ENCODE measurements around the gene FZD10.

DNA sequence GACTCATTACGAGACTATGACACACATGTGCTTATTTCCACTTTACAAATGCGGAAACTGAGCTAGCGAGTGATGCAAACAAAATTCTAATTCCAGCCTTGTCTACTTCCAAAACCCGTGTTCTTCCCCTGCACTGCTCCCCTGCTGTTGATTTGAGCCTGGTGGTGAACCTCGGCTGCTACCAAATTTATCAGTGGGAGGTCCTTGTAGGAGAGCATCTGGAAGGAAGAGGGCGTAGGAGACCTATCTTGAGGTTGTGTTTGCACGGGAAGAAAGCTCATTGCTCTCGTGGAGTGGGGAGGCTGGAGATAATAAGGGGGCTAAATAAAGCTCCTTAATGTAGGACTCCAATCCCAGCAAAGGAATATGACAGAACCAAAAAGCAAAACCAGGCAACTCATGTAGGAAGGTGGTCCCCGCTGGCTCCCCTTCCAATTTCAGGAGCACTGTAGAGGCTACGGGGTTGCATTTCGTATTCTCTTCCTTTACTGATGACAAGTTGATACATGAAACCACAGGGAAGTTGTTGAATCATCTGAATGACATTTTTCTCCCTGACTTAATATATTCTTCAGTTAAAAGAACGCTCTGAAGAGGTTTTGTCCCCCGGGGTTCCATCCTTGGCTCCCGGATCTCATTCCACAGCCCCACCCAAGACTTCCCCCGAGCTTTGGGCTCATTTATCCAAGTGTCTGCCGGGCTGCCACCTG is 52.6 kb downstream of the FZD10 start:
- TF ChIP-seq, protein P1, sequence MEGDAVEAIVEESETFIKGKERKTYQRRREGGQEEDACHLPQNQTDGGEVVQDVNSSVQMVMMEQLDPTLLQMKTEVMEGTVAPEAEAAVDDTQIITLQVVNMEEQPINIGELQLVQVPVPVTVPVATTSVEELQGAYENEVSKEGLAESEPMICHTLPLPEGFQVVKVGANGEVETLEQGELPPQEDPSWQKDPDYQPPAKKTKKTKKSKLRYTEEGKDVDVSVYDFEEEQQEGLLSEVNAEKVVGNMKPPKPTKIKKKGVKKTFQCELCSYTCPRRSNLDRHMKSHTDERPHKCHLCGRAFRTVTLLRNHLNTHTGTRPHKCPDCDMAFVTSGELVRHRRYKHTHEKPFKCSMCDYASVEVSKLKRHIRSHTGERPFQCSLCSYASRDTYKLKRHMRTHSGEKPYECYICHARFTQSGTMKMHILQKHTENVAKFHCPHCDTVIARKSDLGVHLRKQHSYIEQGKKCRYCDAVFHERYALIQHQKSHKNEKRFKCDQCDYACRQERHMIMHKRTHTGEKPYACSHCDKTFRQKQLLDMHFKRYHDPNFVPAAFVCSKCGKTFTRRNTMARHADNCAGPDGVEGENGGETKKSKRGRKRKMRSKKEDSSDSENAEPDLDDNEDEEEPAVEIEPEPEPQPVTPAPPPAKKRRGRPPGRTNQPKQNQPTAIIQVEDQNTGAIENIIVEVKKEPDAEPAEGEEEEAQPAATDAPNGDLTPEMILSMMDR (IDR thresholded peaks at IDR 0.05; ENCODE audit: low read length): no peak
- TF ChIP-seq EZH2 (IDR thresholded peaks at IDR 0.05; ENCODE audit: borderline replicate concordance, low read length): no peak

Data from OCI-LY1 (cell line).